NCI-H2081 (cell line): ENCODE data around the gene CLEC16A.

ENCODE experiments used
- DNase-seq, 2 experiments: peaks; one replicate each; lab custom pipeline; 2025; lab: John Stamatoyannopoulos, UW

Gene CLEC16A

GRCh38 chr16:11084876-11085485 lies 140.6 kb downstream of the CLEC16A start:
- no peak for DNase-seq

GRCh38 chr16:11085916-11086315 lies 141.6 kb downstream of the CLEC16A start:
- DNase-seq = no peak

GRCh38 chr16:11087691-11088073 lies 143.3 kb downstream of the CLEC16A start:
- DNase-seq = no peak

GRCh38 chr16:11088074-11088730 lies 143.8 kb downstream of the CLEC16A start:
- no peak for DNase-seq

- no peak for DNase-seq
Measured at GRCh38 chr16:11088831-11089230, 144.5 kb downstream of the CLEC16A start.

- DNase-seq = no peak
Measured at GRCh38 chr16:11089504-11090124, 145.2 kb downstream of the CLEC16A start.

GRCh38 chr16:11090232-11090631 lies 145.9 kb downstream of the CLEC16A start:
- DNase-seq = no peak

- no peak for DNase-seq
Measured at GRCh38 chr16:11091021-11091785, 146.8 kb downstream of the CLEC16A start.

- DNase-seq = no peak
Measured at GRCh38 chr16:11092788-11093571, 148.6 kb downstream of the CLEC16A start.

GRCh38 chr16:11093572-11094074 lies 149.3 kb downstream of the CLEC16A start:
- DNase-seq = no peak

- DNase-seq = no peak
Measured at GRCh38 chr16:11094075-11094856, 149.9 kb downstream of the CLEC16A start.

GRCh38 chr16:11094857-11095565 lies 150.6 kb downstream of the CLEC16A start:
- DNase-seq = no peak

GRCh38 chr16:11095935-11096334 lies 151.6 kb downstream of the CLEC16A start:
- DNase-seq = no peak

GRCh38 chr16:11097094-11097786 lies 152.9 kb downstream of the CLEC16A start:
- no peak for DNase-seq

GRCh38 chr16:11097787-11098167 lies 153.4 kb downstream of the CLEC16A start:
- DNase-seq = no peak

- no peak for DNase-seq
Measured at GRCh38 chr16:11098601-11099390, 154.4 kb downstream of the CLEC16A start.

- DNase-seq = no peak
Measured at GRCh38 chr16:11099672-11100205, 155.4 kb downstream of the CLEC16A start.

GRCh38 chr16:11100239-11100750 lies 155.9 kb downstream of the CLEC16A start:
- no peak for DNase-seq
